NOMO-1 treated with dmso at 0.1 percent for 144 hours (cell line): ENCODE measurements around the gene ACADS.

Experiments
- DNase-seq: peaks from one replicate; lab custom pipeline; 2025; ENCODE audit not compliant: unreplicated experiment; lab: John Stamatoyannopoulos, UW

ACADS gene

GRCh38 chr12:120751389-120751788, 25.8 kb downstream of the ACADS start:
- DNase-seq, result no peak

- no peak for DNase-seq
Measured at GRCh38 chr12:120754792-120755191, 29.2 kb downstream of the ACADS start.

- no peak for DNase-seq
Measured at GRCh38 chr12:120755269-120755668, 29.6 kb downstream of the ACADS start.

- DNase-seq, result no peak
Measured at GRCh38 chr12:120757226-120757742, 31.7 kb downstream of the ACADS start.

GRCh38 chr12:120757949-120758348, 32.3 kb downstream of the ACADS start:
- no peak for DNase-seq

- DNase-seq, result no peak
Measured at GRCh38 chr12:120758798-120759590, 33.4 kb downstream of the ACADS start.

- no peak for DNase-seq
Measured at GRCh38 chr12:120759591-120760348, 34.1 kb downstream of the ACADS start.

GRCh38 chr12:120760349-120761254, 35.0 kb downstream of the ACADS start:
- no peak for DNase-seq

GRCh38 chr12:120761519-120761934, 35.9 kb downstream of the ACADS start:
- DNase-seq, result no peak

- DNase-seq, result no peak
Measured at GRCh38 chr12:120762086-120762485, 36.5 kb downstream of the ACADS start.

- DNase-seq, result no peak
Measured at GRCh38 chr12:120763250-120763649, 37.6 kb downstream of the ACADS start.

- no peak for DNase-seq
Measured at GRCh38 chr12:120764816-120765215, 39.2 kb downstream of the ACADS start.

- no peak for DNase-seq
Measured at GRCh38 chr12:120766566-120766965, 40.9 kb downstream of the ACADS start.

- no peak for DNase-seq
Measured at GRCh38 chr12:120767071-120768024, 41.7 kb downstream of the ACADS start.

- DNase-seq, result no peak
Measured at GRCh38 chr12:120771097-120771496, 45.5 kb downstream of the ACADS start.

GRCh38 chr12:120774169-120774916, 48.7 kb downstream of the ACADS start:
- DNase-seq, result peak; percentile 5

- no peak for DNase-seq
Measured at GRCh38 chr12:120775862-120776552, 50.4 kb downstream of the ACADS start.

GRCh38 chr12:120783197-120783596, 57.6 kb downstream of the ACADS start:
- DNase-seq, result no peak

GRCh38 chr12:120784804-120785203, 59.2 kb downstream of the ACADS start:
- DNase-seq, result no peak
